HEK293T (cell line): ENCODE data around the gene TRABD2B.

Source experiments
- BHLHE40 ChIP-seq: fragments of 450-650 bp; IDR thresholded peaks from 2 replicates; pipeline ENCODE4 v1.6.1; 2016; ENCODE audit warnings: mild to moderate bottlenecking, moderate library complexity, borderline replicate concordance
- FOXA1 ChIP-seq: fragments of 450-650 bp; IDR thresholded peaks from 2 replicates; pipeline ENCODE4 v1.6.1; 2016; ENCODE audit warnings: mild to moderate bottlenecking
- L3MBTL2 ChIP-seq: fragments of 450-650 bp; conservative IDR thresholded peaks from 2 replicates; pipeline ENCODE4 v1.6.1; 2016; ENCODE audit warnings: mild to moderate bottlenecking
- TARDBP ChIP-seq: fragments of 450-650 bp; IDR thresholded peaks from 2 replicates; pipeline ENCODE4 v1.6.1; 2016
- TF ChIP-seq, protein P1 (sequence below): fragments of 450-650 bp; IDR thresholded peaks from 2 replicates; pipeline ENCODE4 v1.6.1; 2016

DNA sequence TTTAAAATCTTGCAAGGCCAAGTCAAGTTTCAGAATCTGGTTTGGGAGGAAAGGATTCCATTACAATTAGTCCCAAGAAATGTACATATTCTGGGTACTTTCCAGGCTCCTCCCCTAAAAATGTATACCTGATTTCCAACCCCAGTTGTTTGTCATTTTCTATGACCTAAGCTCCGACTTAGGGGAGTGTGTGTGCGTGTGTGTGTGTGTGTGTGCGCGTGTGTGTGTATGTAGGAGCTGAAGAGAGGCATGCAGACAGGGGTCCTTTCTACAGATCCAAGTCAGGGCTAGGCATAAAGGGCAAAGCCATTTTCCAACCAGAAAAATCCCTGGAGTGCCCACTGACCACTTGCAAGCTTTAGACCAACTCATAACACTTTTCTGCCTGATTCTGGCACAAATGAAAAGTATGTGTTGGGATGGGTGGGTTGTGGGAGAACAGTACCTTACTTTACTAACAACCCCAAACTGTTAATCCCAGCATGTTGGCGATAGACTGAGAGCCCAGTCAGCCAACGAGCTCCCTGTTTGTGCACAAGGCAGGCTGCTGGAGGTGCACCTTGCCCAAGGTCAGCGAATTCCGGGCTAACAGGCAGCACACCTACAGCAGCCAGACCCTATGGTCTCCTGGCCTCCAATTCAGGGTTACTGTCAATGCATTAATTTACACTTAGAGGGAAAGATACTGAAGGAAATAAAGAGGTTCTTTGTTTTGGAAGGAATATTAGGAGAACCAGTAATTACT lies 1.7 kb downstream of the TRABD2B start:
- TF ChIP-seq, protein P1, sequence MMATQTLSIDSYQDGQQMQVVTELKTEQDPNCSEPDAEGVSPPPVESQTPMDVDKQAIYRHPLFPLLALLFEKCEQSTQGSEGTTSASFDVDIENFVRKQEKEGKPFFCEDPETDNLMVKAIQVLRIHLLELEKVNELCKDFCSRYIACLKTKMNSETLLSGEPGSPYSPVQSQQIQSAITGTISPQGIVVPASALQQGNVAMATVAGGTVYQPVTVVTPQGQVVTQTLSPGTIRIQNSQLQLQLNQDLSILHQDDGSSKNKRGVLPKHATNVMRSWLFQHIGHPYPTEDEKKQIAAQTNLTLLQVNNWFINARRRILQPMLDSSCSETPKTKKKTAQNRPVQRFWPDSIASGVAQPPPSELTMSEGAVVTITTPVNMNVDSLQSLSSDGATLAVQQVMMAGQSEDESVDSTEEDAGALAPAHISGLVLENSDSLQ = no peak
- no peak for TF ChIP-seq FOXA1
- no peak for TF ChIP-seq TARDBP
- no peak for TF ChIP-seq BHLHE40
- no peak for TF ChIP-seq L3MBTL2
